ENCODE results near the gene TMEM141.

TMEM141 gene

DNA sequence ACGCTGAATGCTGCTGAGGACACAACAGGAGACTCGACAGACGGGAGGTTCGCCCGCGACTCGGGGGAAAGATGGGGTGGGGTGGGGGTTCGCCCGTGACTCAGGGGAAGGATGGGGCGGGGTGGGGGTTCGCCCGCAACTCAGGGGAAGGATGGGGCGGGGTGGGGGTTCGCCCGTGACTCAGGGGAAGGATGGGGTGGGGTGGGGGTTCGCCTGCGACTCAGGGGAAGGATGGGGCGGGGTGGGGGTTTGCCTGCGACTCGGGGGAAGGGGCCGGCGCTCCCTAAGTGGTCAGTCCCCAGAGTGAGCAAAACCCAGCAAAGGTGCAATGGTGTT is 45.0 kb upstream of the TMEM141 start:
- TF ChIP-seq, protein P1, sequence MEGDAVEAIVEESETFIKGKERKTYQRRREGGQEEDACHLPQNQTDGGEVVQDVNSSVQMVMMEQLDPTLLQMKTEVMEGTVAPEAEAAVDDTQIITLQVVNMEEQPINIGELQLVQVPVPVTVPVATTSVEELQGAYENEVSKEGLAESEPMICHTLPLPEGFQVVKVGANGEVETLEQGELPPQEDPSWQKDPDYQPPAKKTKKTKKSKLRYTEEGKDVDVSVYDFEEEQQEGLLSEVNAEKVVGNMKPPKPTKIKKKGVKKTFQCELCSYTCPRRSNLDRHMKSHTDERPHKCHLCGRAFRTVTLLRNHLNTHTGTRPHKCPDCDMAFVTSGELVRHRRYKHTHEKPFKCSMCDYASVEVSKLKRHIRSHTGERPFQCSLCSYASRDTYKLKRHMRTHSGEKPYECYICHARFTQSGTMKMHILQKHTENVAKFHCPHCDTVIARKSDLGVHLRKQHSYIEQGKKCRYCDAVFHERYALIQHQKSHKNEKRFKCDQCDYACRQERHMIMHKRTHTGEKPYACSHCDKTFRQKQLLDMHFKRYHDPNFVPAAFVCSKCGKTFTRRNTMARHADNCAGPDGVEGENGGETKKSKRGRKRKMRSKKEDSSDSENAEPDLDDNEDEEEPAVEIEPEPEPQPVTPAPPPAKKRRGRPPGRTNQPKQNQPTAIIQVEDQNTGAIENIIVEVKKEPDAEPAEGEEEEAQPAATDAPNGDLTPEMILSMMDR (conservative IDR thresholded peaks at IDR 0.05) = no peak
- no peak for TF ChIP-seq ZFX (IDR thresholded peaks at IDR 0.05)
- no peak overlapping the region for H3K27ac ChIP-seq

GRCh38 chr9:136746621-136747020 is 44.5 kb upstream of the TMEM141 start:
- no peak overlapping the region for H3K27ac ChIP-seq
- TF ChIP-seq ZFX (IDR thresholded peaks at IDR 0.05) = no peak
- TF ChIP-seq, protein P1 (conservative IDR thresholded peaks at IDR 0.05) = no peak

DNA sequence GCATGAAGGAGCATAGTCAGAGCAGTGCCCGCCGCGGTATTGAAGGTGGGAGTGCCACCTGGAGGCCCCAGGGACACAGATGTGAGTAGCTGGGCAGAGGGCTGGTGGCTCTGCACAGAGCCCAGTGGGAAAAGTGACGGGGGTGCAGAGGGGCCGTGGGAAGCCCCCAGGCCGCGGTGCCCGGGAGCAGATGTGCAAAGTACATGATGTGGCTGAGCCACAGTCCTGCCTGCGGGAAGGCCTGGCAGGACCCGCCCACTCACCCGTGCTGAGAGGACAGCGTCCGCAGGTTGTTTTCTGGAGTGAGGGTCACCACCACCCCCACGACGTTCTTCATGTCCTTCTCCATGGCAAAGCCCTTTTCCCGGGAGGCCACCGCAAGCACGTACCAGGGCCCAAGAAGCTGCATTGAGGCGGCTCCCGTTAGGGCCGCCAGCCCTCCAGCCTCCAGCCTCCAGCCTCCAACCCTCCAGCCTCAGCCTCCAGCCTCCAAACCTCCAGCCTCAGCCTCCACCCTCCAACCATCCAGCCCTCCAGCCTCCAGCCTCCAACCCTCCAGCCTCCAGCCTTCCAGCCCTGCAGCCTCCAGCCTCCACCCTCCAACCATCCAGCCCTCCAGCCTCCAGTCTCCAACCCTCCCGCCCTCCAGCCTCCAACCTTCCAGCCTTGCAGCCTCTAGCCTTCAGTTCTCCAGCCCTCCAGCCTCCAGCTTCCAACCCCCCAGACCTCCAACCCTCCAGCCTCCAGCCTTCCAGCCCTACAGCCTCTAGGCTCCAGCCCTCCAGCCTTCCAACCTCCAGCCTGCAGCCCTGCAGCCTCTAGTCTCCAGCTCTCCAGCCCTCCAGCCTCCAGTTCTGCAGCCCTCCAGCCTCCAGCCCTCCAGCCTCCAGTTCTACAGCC is 43.7 kb upstream of the TMEM141 start:
- no peak overlapping the region for H3K27ac ChIP-seq
- TF ChIP-seq ZFX (IDR thresholded peaks at IDR 0.05) = no peak
- TF ChIP-seq, protein P1 (conservative IDR thresholded peaks at IDR 0.05) = no peak

DNA sequence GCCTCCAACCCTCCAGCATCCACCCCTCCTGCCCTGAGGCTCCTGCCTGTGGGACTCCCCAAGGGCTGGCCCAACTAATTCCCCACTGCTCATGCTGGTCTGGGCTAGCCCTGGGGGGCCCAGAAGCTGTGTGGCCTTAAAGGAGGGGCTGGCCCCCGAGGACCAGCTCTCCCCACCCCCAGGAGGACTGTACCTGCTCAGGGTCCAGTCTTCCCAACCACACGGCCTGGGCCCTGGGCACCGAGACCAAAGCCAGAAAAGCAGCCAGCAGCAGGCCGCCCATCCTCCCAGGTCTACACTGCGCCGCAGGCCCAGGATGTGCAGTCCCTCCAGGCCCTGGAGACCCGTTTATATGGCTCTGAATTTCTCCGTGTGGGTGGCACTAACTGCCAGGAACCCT is 42.9 kb upstream of the TMEM141 start, which contains the start of gene LCN6:
Gene LCN6, minus strand, starts transcription at position 325 of the 400 bp plus-strand sequence. Its CDS starts 42 bp downstream, at position 283.
- TF ChIP-seq, protein P1 (conservative IDR thresholded peaks at IDR 0.05) = no peak
- no peak for TF ChIP-seq ZFX (IDR thresholded peaks at IDR 0.05)

GRCh38 chr9:136748666-136749611 is 42.2 kb upstream of the TMEM141 start:
- no peak overlapping the region for H3K27ac ChIP-seq
- TF ChIP-seq, protein P1 (conservative IDR thresholded peaks at IDR 0.05) = no peak
- TF ChIP-seq ZFX (IDR thresholded peaks at IDR 0.05) = no peak

More for the DNA sequence above, 42.9 kb upstream of the TMEM141 start, which contains the start of gene LCN6:
- no peak within 1 kb of the TSS for H3K27ac ChIP-seq

GRCh38 chr9:136750526-136750925 is 40.6 kb upstream of the TMEM141 start:
- H3K27ac ChIP-seq = no peak overlapping the region
- TF ChIP-seq, protein P1 (conservative IDR thresholded peaks at IDR 0.05) = no peak
